Left renal pelvis (tissue), 4 donors: ENCODE results near the gene WDR73. TPM values are rescaled to one million over a fixed set of nuclear protein-coding genes. Genes with fewer than 3 reads are reported as not detected.

Experiments used
- DNase-seq, 4 donors: peaks; one replicate each; pipeline ENCODE4 v3.0.0-alpha.2; 2013; ENCODE audit warnings: low read depth in 4 of 4, low spot score in 3 of 4
- polyA plus RNA-seq, 4 donors: library from polyadenylated mRNA; unstranded; fragments of 120-200 nt; gene quantifications; one replicate each; pipeline ENCODE4 v1.2.1, GENCODE V29; 2013; ENCODE audit not compliant: insufficient read length in 4 of 4

Gene WDR73
- polyA plus RNA-seq, 4 donors: 23.2 to 59.8 (median 41.1) TPM

- DNase-seq: no peak
These were observed 32.6 kb downstream of the WDR73 start for GRCh38 chr15:84621358-84621979.

GRCh38 chr15:84620626-84621025 lies 33.5 kb downstream of the WDR73 start:
- DNase-seq: no peak

- no peak for DNase-seq
These were observed 37.8 kb downstream of the WDR73 start for GRCh38 chr15:84616235-84616634.

- no peak for DNase-seq
These were observed 42.5 kb downstream of the WDR73 start for GRCh38 chr15:84611631-84612030.

- no peak for DNase-seq
These were observed 44.1 kb downstream of the WDR73 start for GRCh38 chr15:84609818-84610525.

- DNase-seq: no peak
These were observed 45.3 kb downstream of the WDR73 start for GRCh38 chr15:84608707-84609284.

- no peak for DNase-seq
These were observed 47.4 kb downstream of the WDR73 start for GRCh38 chr15:84606653-84607120.

- no peak for DNase-seq
These were observed 48.6 kb downstream of the WDR73 start for GRCh38 chr15:84605554-84605882.

- DNase-seq: no peak
These were observed 49.1 kb downstream of the WDR73 start for GRCh38 chr15:84604826-84605553.

- no peak for DNase-seq
These were observed 50.3 kb downstream of the WDR73 start for GRCh38 chr15:84603630-84604379.

- no peak for DNase-seq
These were observed 52.6 kb downstream of the WDR73 start for GRCh38 chr15:84601555-84601838.

- peak; percentile 83 to 90 (median 88) for DNase-seq
These were observed 53.2 kb downstream of the WDR73 start, which contains the start of gene ZSCAN2 for GRCh38 chr15:84600687-84601554. ZSCAN2 (plus strand) TSS chr15:84601009; CDS start chr15:84603928, 2,919 bp downstream.

GRCh38 chr15:84600331-84600686 lies 53.8 kb downstream of the WDR73 start:
- peak in 3 of 4 donors; percentile 35 to 53 (median 39) for DNase-seq

GRCh38 chr15:84599906-84600305 lies 54.2 kb downstream of the WDR73 start:
- DNase-seq: no peak

- no peak for DNase-seq
These were observed 55.1 kb downstream of the WDR73 start for GRCh38 chr15:84598993-84599392.

GRCh38 chr15:84598250-84598649 lies 55.8 kb downstream of the WDR73 start:
- no peak for DNase-seq

- DNase-seq: no peak
These were observed 56.8 kb downstream of the WDR73 start for GRCh38 chr15:84597296-84597695.

- DNase-seq: no peak
These were observed 58.4 kb downstream of the WDR73 start for GRCh38 chr15:84595660-84596059.

GRCh38 chr15:84594617-84595290 lies 59.3 kb downstream of the WDR73 start:
- DNase-seq: no peak
